ENCODE results near the gene ATXN10.
A peak's percentile ranks its signal among the peaks of the same experiment; 100 is the strongest.
"Not testable (repeated sequence)": the region's sequence is repeated elsewhere in the genome, so short reads cannot be mapped to it uniquely, and the experiment has no call there.

Gene ATXN10

GRCh38 chr22:45671783-45672563 lies at the start of gene ATXN10:
TSS of gene ATXN10 (plus strand) at chr22:45671834. CDS start at chr22:45672064, 230 bp downstream.
- DNase-seq (ENCODE audit: low read depth in 2 of 2), result peak; percentile 60 to 70

- DNase-seq (ENCODE audit: low read depth in 2 of 2), result no peak
Observed at GRCh38 chr22:45621836-45622600, 49.6 kb upstream of the ATXN10 start.

- not testable (repeated sequence) for DNase-seq (ENCODE audit: low read depth in 2 of 2)
Observed at GRCh38 chr22:45623464-45624145, 48.0 kb upstream of the ATXN10 start.

- no peak for DNase-seq (ENCODE audit: low read depth in 2 of 2)
Observed at GRCh38 chr22:45626198-45626651, 45.4 kb upstream of the ATXN10 start.

GRCh38 chr22:45627489-45628233 lies 44.0 kb upstream of the ATXN10 start:
- DNase-seq (ENCODE audit: low read depth in 2 of 2), result no peak

GRCh38 chr22:45628515-45628914 lies 43.1 kb upstream of the ATXN10 start:
- DNase-seq (ENCODE audit: low read depth in 2 of 2), result no peak

- DNase-seq (ENCODE audit: low read depth in 2 of 2), result no peak
Observed at GRCh38 chr22:45629469-45630089, 42.1 kb upstream of the ATXN10 start.

GRCh38 chr22:45630436-45630835 lies 41.2 kb upstream of the ATXN10 start:
- DNase-seq (ENCODE audit: low read depth in 2 of 2), result no peak

- DNase-seq (ENCODE audit: low read depth in 2 of 2), result no peak
Observed at GRCh38 chr22:45631140-45631840, 40.3 kb upstream of the ATXN10 start.

GRCh38 chr22:45631841-45632238 lies 39.8 kb upstream of the ATXN10 start:
- DNase-seq (ENCODE audit: low read depth in 2 of 2), result no peak

- DNase-seq (ENCODE audit: low read depth in 2 of 2), result no peak
Observed at GRCh38 chr22:45632791-45633515, 38.7 kb upstream of the ATXN10 start.

GRCh38 chr22:45636683-45637082 lies 35.0 kb upstream of the ATXN10 start:
- DNase-seq (ENCODE audit: low read depth in 2 of 2), result no peak

GRCh38 chr22:45638197-45638596 lies 33.4 kb upstream of the ATXN10 start:
- no peak for DNase-seq (ENCODE audit: low read depth in 2 of 2)

GRCh38 chr22:45638834-45639746 lies 32.5 kb upstream of the ATXN10 start:
- DNase-seq (ENCODE audit: low read depth in 2 of 2), result no peak

- no peak for DNase-seq (ENCODE audit: low read depth in 2 of 2)
Observed at GRCh38 chr22:45639747-45640102, 31.9 kb upstream of the ATXN10 start.

GRCh38 chr22:45640291-45640940 lies 31.2 kb upstream of the ATXN10 start:
- no peak for DNase-seq (ENCODE audit: low read depth in 2 of 2)

- no peak for DNase-seq (ENCODE audit: low read depth in 2 of 2)
Observed at GRCh38 chr22:45640941-45641621, 30.6 kb upstream of the ATXN10 start.

GRCh38 chr22:45642986-45643385 lies 28.6 kb upstream of the ATXN10 start:
- DNase-seq (ENCODE audit: low read depth in 2 of 2), result no peak

All from stimulated activated CD4-positive, alpha-beta T cell treated with anti-CD3 and anti-CD28 coated beads, Interleukin-4, amount 100 ng/mL, for 48 hours (primary cell).